GDM1 (cell line): ENCODE measurements around the gene CDC14B.
"Not testable (repeated sequence)": the region's sequence is repeated elsewhere in the genome, so short reads cannot be mapped to it uniquely, and the experiment has no call there.

Experiments
- DNase-seq: peaks from one replicate; lab custom pipeline; 2025; lab: John Stamatoyannopoulos, UW

CDC14B gene

GRCh38 chr9:96619491-96620180 lies at the start of gene CDC14B:
Gene CDC14B, minus strand, starts transcription at chr9:96619843. Its CDS starts 465 bp downstream, at chr9:96619378.
- no peak for DNase-seq

DNA sequence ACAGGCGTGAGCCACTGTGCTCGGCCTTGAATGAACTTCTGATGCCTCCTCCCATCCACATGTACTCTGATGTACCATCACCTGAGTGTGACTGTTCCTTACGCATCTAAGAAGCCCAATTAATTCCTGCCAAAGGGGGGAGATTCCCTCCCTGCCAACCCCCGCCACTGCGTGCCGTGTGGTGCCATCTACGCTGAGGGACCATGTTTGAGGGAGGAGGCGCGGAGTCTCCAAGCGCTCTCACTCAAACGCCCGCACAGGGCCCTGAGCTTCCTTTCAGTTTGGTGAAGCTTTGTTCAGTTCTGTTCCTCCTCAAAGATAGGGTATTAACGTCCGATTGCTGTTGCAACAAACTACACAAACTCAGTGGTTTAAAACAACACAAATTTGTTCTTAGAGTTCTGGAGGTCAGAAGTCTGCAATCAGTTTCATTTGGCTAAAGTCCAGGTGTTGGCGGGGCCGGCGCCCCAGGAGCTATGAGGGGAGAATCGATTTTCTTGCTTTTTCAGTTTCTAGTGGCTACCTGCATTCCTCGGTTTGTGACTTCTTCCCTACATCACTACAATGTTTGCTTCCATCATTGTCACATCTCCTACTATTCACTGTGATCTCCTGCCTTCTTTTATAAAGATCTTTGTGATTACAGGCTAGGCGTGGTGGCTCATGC lies 49.4 kb upstream of the CDC14B start:
- no peak for DNase-seq

DNA sequence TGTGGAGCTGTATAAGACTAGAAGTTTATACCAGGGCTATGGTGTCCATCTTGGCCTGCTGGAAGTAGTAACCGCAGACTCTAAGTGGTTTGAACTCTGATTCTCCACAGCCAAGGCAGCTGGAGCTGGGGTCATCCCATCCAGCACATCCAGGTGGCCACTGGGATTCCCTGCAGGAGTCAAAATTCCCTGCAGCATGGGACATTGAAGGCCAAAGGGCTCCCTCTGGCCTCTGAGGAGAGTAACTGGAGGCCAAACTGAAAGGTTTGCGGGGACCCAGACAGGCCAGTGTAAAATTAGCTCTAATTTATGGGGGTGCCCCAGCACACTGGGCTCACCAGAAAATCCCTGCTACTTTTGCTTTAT lies 47.7 kb upstream of the CDC14B start:
- DNase-seq, result no peak

DNA sequence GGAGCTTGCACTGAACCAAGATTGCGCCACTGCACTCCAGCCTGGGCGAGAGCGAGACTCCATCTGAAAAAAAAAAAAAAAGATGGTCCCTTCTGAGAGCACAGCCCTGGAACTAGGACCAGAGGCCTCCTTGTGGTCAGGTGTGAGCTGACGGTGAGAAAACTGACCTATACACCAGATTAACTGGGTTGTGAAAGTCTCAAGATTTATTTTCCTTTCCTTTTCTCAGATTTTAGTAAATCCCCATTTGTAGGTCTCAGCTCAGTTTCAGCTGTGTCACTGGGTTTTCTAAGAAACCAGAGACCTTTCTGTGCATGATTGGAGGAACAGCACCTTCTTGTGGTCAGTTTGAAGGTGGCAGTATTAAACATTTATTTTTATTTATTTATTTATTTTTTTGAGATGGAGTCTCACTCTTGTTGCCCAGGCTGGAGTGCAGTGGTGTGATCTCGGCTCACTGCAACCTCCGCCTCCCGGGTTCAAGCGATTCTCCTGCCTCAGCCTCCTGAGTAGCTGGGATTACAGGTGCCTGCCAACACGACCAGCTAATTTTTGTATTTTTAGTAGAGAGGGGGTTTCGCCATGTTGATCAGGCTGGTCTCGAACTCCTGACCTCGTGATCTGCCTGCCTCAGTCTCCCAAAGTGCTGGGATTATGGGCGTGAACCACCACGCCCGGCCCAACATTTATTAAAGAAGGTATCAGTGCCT lies 47.2 kb upstream of the CDC14B start:
- not testable (repeated sequence) for DNase-seq

DNA sequence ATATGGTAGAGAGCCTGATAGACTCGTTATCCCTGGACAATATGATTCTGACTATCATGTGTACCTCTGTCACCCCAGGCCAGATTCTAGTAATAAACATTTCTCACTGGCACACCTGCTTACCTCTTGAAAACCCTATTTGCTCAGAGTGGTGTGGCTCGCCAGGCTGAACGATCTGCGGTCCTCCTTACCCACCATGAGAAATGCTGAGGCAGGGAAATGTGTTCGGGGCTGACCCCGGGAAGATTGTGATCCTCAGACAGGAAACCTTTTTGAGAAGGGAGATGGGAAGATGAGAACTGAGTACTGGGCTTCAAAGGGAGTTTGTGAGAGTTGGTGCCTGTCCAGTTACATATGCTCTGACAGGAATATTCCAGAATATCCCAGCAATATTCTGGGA lies 46.1 kb upstream of the CDC14B start:
- DNase-seq, result no peak

DNA sequence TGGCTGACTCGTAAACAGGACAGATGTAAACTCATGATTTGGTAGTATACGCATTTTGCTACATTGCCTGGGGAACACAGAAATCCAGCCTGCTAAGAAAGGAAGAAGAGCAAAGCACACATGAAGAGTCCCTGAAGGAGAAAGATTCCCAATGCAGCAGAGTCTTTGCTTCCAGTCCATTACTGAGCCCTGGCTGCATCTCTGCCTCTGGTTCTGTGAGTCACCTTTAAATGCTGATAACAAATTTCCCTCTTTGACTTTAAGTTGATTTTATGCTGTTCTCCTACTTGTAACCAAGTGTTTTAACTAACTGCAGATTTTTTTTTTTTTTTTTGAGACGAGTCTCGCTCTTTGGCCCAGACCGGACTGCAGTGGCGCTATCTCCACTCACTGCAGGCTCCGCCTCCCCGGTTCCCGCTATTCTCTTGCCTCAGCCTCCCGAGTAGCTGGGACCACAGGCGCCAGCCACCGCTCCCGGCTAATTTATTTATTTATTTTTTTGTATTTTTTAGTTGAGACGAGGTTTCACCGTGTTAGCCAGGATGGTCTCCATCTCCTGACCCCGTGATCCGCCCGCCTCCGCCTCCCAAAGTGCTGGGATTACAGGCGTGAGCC lies 44.0 kb upstream of the CDC14B start:
- no peak for DNase-seq

- no peak for DNase-seq
Measured at GRCh38 chr9:96661711-96662110, 42.1 kb upstream of the CDC14B start.

- no peak for DNase-seq
Measured at GRCh38 chr9:96660692-96661248, 41.1 kb upstream of the CDC14B start.

DNA sequence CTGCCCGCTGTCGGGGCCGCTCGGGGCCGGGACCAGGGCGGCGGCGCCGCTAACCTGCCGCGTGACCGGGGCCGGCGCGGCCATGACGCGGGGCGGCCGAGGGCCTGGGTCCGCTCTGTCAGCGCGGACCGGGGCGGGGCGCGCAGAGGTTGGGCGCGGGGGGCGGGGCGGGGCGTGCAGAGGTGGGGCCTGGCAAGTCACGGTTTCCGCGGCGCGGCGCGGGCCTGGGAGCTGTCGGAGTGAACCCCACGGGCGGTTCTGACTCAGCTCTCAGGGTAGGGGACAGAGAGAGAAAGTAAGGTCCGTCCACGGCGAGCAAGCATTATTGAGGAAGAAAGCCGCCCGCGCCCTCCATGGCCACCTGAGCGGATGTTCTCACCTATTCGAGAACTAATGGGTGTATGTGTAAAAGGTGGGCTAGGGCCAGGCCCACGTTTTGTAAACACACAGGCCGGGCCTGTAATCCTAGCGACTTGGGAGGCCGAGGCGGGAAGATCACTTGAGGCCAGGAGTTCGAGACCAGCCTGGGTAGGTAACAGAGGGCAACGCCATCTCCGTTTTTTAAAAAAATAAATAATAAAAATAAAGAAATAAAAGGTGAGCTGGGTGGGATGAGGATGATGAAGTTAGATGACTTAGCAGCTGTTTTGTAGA lies 35.7 kb upstream of the CDC14B start, which contains the start of gene PRXL2C:
PRXL2C (minus strand) TSS at position 120 of the 654 bp plus-strand sequence; CDS start at position 84, 36 bp downstream.
- no peak for DNase-seq

GRCh38 chr9:96654450-96655197 lies 35.0 kb upstream of the CDC14B start:
- DNase-seq, result no peak

- DNase-seq, result no peak
Measured at GRCh38 chr9:96651626-96652025, 32.0 kb upstream of the CDC14B start.

DNA sequence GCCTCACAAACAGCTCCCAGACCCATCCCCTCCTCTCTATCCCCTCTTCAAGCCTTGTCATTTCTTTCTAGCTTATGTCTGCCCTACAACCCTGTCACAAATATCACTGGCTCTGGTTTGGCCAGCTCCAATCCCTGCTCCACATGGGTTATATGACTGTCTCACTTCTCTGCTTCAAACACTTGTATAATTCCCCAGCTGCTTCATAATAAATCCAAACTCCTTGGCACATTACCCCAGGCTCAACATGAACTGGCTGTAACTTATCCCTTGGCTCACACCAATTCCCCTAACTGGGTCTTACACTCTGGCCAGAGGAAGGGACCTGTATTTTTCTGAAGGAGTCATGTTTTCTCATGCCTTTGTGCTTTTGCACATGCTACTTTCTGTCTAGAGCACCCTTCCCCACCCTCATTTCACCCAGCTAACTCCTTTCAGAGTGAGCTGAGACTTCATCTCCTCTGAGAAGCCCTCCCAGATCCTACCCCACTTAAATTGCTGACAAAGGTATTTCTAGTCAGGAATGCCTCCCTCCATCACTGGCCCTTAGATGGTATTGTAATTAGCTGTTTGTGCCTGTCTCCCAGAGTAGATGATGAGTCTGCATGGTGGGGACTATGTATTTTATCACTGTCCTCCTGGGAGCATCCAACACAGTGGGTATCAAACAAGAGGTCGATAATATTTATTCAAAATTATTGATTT lies 30.1 kb upstream of the CDC14B start:
- DNase-seq, result no peak

GRCh38 chr9:96646081-96646991 lies 26.7 kb upstream of the CDC14B start:
- peak; percentile 14 for DNase-seq

- DNase-seq, result no peak
Measured at GRCh38 chr9:96644137-96644536, 24.5 kb upstream of the CDC14B start.

- no peak for DNase-seq
Measured at GRCh38 chr9:96641514-96641913, 21.9 kb upstream of the CDC14B start.

- no peak for DNase-seq
Measured at GRCh38 chr9:96638606-96639364, 19.1 kb upstream of the CDC14B start.

- DNase-seq, result no peak
Measured at GRCh38 chr9:96636368-96636767, 16.7 kb upstream of the CDC14B start.

DNA sequence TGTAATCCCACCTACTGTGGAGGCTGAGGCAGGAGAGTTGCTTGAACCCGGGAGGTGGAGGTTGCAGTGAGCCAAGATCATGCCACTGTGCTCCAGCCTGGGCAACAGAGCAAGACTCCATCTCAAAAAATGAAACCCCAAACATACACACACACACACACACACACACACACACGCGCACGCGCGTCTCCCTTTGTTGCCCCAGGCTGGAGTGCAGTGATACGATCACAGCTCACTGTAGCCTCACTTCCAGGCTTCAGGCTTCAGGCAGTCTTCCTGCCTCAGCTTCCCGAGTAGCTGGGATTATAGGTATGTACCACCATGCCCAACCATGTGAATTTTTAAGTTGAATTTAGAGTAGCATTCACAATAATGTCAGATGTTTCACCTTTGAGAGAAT lies 13.9 kb upstream of the CDC14B start:
- DNase-seq, result not testable (repeated sequence)

DNA sequence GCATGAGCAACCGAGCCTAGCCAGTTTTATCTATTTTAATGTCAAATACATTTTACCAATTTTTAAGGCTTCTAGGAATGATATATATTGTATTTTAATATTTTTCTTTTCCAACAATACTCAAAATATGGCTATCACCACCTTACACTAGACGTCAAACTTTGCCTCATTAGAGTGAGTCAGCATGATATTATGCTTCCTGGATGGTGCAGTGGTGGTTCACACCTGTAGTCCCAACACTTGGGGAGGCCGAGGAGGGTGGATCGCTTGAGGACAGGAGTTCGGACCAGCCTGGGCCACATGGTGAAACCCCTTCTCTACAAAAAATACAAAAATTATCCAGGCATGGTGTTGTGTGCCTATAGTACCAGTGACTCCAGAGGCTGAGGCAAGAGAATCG lies 7.3 kb upstream of the CDC14B start:
- no peak for DNase-seq
